Lower lobe of right lung (tissue), 2 donors: ENCODE results near the gene RNASEH1. TPM values are rescaled to one million over a fixed set of nuclear protein-coding genes. Genes with fewer than 3 reads are reported as not detected.

Experiments used
- ATAC-seq, 2 donors: fragments of 200-7000 bp; cut with Tn5 transposase; one replicate each; pipeline ENCODE4 v1.9.1; 2020 to 2022; ENCODE audit warnings: mild to moderate bottlenecking in 2 of 2, moderate library complexity in 2 of 2
- DNase-seq: peaks from one replicate; pipeline ENCODE4 v3.0.0-alpha.2; 2020
- H3K27ac ChIP-seq: fragments of 200-600 bp; one replicate; pipeline ENCODE4 v1.8.0; 2022
- H3K27me3 ChIP-seq: fragments of 200-600 bp; one replicate; pipeline ENCODE4 v1.8.0; 2022; ENCODE audit warnings: low read depth
- H3K36me3 ChIP-seq: fragments of 200-600 bp; one replicate; pipeline ENCODE4 v1.8.0; 2022; ENCODE audit warnings: mild to moderate bottlenecking
- H3K4me1 ChIP-seq: fragments of 200-600 bp; one replicate; pipeline ENCODE4 v1.8.0; 2022
- H3K4me3 ChIP-seq: fragments of 200-600 bp; one replicate; pipeline ENCODE4 v1.8.0; 2022; ENCODE audit warnings: mild to moderate bottlenecking
- H3K9me3 ChIP-seq: fragments of 200-600 bp; one replicate; pipeline ENCODE4 v1.8.0; 2022
- intact Hi-C: fragments of 100-400 bp; cut with DNase I; formaldehyde crosslinking; loops from one replicate; pipeline ENCODE4 v1.11.0; 2022
- total RNA-seq: library from RNA; stranded (reverse); fragmentation: NEBNext Ultra II Directional; extraction: Animal tissue kit (Norgen Biotek cat#: 25700); gene quantifications from one replicate; pipeline ENCODE4 v1.2.1, GENCODE V29; 2021
- TF ChIP-seq, protein P1 (sequence below): fragments of 200-600 bp; IDR thresholded peaks from one replicate; pipeline ENCODE4 v1.8.0; 2022; ENCODE audit warnings: antibody characterized with exemption, mild to moderate bottlenecking
- donor health status: DM: no; HTN: yes; CAD: no; lungs with severe emphysema.

The RNASEH1 gene
- total RNA-seq, 1 donor from 2014 or later, result 17.3 TPM

DNA sequence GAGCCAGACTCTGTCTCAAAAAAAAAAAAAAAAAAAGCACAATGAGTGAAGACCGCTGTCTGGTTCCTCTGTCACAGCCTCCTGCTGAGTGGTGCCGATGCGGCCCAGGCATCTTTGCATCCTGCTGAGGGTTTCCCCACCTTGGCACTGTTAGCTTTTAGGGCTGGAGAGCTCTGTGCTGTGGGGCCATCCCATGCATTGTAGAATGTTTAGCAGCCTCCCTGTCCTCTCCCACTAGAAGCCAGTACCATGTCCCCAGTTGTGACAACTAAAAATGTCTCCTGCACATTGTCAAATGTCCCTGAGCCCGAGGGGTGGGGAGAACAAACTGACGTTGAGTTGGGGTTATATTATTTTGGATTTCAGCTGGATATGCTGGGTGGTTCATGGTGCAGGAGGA, 28.9 kb upstream of the RNASEH1 start:
- TF ChIP-seq, protein P1, sequence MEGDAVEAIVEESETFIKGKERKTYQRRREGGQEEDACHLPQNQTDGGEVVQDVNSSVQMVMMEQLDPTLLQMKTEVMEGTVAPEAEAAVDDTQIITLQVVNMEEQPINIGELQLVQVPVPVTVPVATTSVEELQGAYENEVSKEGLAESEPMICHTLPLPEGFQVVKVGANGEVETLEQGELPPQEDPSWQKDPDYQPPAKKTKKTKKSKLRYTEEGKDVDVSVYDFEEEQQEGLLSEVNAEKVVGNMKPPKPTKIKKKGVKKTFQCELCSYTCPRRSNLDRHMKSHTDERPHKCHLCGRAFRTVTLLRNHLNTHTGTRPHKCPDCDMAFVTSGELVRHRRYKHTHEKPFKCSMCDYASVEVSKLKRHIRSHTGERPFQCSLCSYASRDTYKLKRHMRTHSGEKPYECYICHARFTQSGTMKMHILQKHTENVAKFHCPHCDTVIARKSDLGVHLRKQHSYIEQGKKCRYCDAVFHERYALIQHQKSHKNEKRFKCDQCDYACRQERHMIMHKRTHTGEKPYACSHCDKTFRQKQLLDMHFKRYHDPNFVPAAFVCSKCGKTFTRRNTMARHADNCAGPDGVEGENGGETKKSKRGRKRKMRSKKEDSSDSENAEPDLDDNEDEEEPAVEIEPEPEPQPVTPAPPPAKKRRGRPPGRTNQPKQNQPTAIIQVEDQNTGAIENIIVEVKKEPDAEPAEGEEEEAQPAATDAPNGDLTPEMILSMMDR, result no peak
- no peak for DNase-seq
- Histone ChIP-seq H3K36me3 (peaks cover 27% of the 10 kb centered on the region), H3K27ac (no peak overlapping the region), H3K4me3 (no peak overlapping the region), H3K9me3 (no peaks in the 10 kb centered on the region), H3K4me1 (peaks cover 3% of the 10 kb centered on the region), H3K27me3 (no peaks in the 10 kb centered on the region)
- no peak for ATAC-seq
- intact Hi-C loops, result no loop called here

- intact Hi-C loops, result no loop called here
- peaks cover 35% of the 10 kb centered on the region for H3K36me3 ChIP-seq
- no peaks in the 10 kb centered on the region for H3K27me3 ChIP-seq
- H3K4me3 ChIP-seq, result no peak overlapping the region
- H3K9me3 ChIP-seq, result no peaks in the 10 kb centered on the region
- no peak for ATAC-seq
- TF ChIP-seq, protein P1, result no peak
- no peak for DNase-seq
- peak overlapping the region; percentile 80 for H3K27ac ChIP-seq
- H3K4me1 ChIP-seq, result peaks cover 3% of the 10 kb centered on the region
Measured at GRCh38 chr2:3586220-3586619, 28.1 kb upstream of the RNASEH1 start.

- Histone ChIP-seq H3K4me3 (peak overlapping the region; percentile 33), H3K9me3 (no peaks in the 10 kb centered on the region), H3K27ac (peak overlapping the region; percentile 80), H3K27me3 (no peaks in the 10 kb centered on the region), H3K4me1 (peaks cover 3% of the 10 kb centered on the region), H3K36me3 (peaks cover 43% of the 10 kb centered on the region)
- TF ChIP-seq, protein P1, result no peak
- DNase-seq (no peak), ATAC-seq (peak; percentile 63 to 83)
- intact Hi-C loops, result no loop called here
Measured at GRCh38 chr2:3585261-3586109, 27.4 kb upstream of the RNASEH1 start.

DNA sequence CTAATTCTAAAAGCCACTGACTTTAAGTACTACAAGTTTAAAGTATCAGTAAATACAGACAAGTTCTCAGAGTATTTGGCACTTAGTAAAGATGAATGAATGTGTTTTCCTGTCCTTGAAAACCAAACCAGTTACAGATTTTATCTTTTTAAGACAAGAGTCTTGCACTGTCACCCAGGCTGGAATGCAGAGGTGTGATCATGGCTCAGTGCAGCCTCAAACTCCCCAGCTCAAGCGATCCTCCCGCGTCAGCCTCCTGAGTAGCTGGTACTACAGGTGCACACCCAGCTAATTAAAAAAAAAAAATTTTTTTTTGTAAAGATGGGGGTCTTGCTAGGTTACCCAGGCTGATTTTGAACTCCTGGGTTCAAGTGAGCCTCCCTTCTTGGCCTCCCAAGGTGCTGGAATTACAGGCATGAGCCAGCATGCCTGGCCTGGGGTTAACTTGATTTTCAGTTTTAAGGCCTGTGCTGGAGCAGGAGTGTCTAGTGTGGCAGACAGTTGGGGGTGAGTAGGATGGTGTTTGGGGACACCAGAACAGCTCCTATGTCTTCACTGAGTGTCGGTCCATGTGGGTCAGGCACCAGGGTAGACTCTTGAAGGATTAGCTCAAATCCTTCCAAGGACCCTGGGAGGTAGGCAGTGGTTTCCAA, 26.6 kb upstream of the RNASEH1 start:
- intact Hi-C loops, result no loop called here
- peak overlapping the region; percentile 80 for H3K27ac ChIP-seq
- no peaks in the 10 kb centered on the region for H3K27me3 ChIP-seq
- peaks cover 50% of the 10 kb centered on the region for H3K36me3 ChIP-seq
- ATAC-seq (peak in 1 of 2 donors; percentile 19), DNase-seq (no peak)
- no peaks in the 10 kb centered on the region for H3K9me3 ChIP-seq
- H3K4me3 ChIP-seq, result peak overlapping the region; percentile 33
- TF ChIP-seq, protein P1, result no peak
- peaks cover 3% of the 10 kb centered on the region for H3K4me1 ChIP-seq

DNA sequence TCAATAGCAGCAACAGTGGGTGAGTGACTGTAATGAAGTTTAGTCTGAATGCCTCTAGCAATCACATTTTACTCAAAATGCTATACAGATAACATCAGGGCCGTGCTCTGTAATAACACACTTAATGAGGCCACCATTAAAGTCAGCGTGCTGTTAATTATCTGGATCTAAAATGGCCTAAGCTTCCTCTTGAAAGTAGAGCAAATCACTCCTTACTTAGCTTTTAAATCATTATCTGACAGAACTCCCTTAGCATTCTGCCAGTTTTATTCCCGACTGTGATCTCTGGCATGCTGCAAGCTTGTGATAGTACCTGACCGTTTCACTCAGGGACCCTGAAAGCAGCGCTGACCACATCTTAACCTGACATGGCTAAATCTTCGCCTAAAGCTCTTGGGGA, 25.9 kb upstream of the RNASEH1 start:
- Histone ChIP-seq H3K4me3 (no peak overlapping the region), H3K9me3 (no peaks in the 10 kb centered on the region), H3K27ac (peak overlapping the region; percentile 80), H3K27me3 (no peaks in the 10 kb centered on the region), H3K4me1 (peaks cover 8% of the 10 kb centered on the region), H3K36me3 (peaks cover 57% of the 10 kb centered on the region)
- intact Hi-C loops, result no loop called here
- TF ChIP-seq, protein P1, result no peak
- no peak for DNase-seq
- ATAC-seq, result no peak
